ENCODE results near the gene SNHG17. TPM values are rescaled to one million over a fixed set of nuclear protein-coding genes. Genes with fewer than 3 reads are reported as not detected.

The SNHG17 gene
- total and polyA plus RNA-seq, 2 of the 4 experiments (the other 2 are of a cell fraction) = 5.4 to 38.2 TPM

DNA sequence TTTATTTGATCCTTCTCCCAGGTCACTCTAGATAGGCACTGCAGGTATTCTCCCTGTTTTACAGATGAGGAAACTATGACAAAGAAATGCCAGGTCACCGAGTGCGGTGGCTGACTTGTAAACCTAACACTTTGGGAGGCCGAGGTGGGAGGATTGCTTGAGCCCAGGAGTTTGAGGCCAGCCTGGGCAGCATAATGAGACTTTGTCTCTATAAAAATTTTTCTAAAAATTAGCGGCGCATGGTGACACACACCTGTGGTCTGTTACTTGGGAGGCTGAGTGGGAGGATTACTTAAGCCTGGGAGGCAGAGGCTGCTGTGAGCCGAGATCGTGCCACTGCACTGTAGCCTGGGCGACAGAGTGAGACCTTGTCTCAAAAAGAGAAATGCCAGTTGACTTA lies 42.6 kb upstream of the SNHG17 start:
- H3K4me2 ChIP-seq (ENCODE audit: low read depth, low read length) = no peak overlapping the region
- intact Hi-C loops (cut with micrococcal nuclease) = no loop called here
- no peak overlapping the region for H3K4ac ChIP-seq (ENCODE audit: low read depth, low read length)
- no peak for DNase-seq
- H3K79me1 ChIP-seq (ENCODE audit: low read depth in 1 of 2, low read length in 2 of 2) = peaks cover 34 to 71% of the 10 kb centered on the region in 2 experiments
- H3K4me1 ChIP-seq (ENCODE audit: control insufficient read depth, insufficient read depth, low read length) = peaks cover 2% of the 10 kb centered on the region
- H3K27me3 ChIP-seq (ENCODE audit: control insufficient read depth, insufficient read depth, low read length) = no peaks in the 10 kb centered on the region
- no peak overlapping the region for H2AK9ac ChIP-seq (replicated peaks; ENCODE audit: low read depth, low read length, poor library complexity)
- H3K18ac ChIP-seq (ENCODE audit: low read depth, low read length) = no peak overlapping the region
- no peak overlapping the region for H2BK20ac ChIP-seq (ENCODE audit: low read depth, low read length)
- H2AK5ac ChIP-seq (ENCODE audit: low read depth, low read length) = no peak overlapping the region
- CTCF ChIA-PET = interaction anchor here (1.6 kb wide), 1 partner anchor 42 kb away, joined by 5 read pairs; the partner anchor contains the start of gene SNHG17
- POLR2A ChIA-PET (ENCODE audit: unreplicated experiment) = no interaction called here
- no peak overlapping the region for H4K8ac ChIP-seq (ENCODE audit: low read depth in 2 of 2, low read length in 2 of 2)
- H3K9me1 ChIP-seq (ENCODE audit: insufficient read depth, low read length) = no peaks in the 10 kb centered on the region; the same call in 1 of the 2 replicates
- H3K27ac ChIP-seq (ENCODE audit: insufficient read depth, low read length) = no peak overlapping the region
- H2AFZ ChIP-seq (replicated peaks; ENCODE audit: low read length, poor library complexity) = no peak overlapping the region
- no peak overlapping the region for H3K23ac ChIP-seq (ENCODE audit: low read depth, low read length)
- no peak overlapping the region for H3K56ac ChIP-seq (ENCODE audit: extremely low read depth, insufficient read depth, low read length)
- no peak overlapping the region for H2BK15ac ChIP-seq (ENCODE audit: low read depth, low read length)
- H3K9me3 ChIP-seq (ENCODE audit: control insufficient read depth, insufficient read depth, low read length) = no peaks in the 10 kb centered on the region
- dilution Hi-C loops (cut with HindIII; ENCODE audit: low sequenced_read_pairs, unreplicated experiment) = no loop called here
- BruUV-seq (replicated peaks) = no TSS peak
- no peak overlapping the region for H4K91ac ChIP-seq (ENCODE audit: insufficient read depth, low read depth, low read length)
- peaks cover 63% of the 10 kb centered on the region for H4K20me1 ChIP-seq (ENCODE audit: insufficient read depth, low read length)
- no peak overlapping the region for H3K9ac ChIP-seq (ENCODE audit: low read depth, low read length)
- no peak overlapping the region for H4K5ac ChIP-seq (ENCODE audit: low read depth, low read length)
- H3K4me3 ChIP-seq (ENCODE audit: insufficient read depth, low read depth, low read length) = no peak overlapping the region
- H3K14ac ChIP-seq (replicated peaks; ENCODE audit: low read depth, low read length) = no peak overlapping the region
- H2BK5ac ChIP-seq (ENCODE audit: low read depth, low read length, poor library complexity, severe bottlenecking) = no peak overlapping the region
- no peak for TF ChIP-seq BHLHE40 (IDR thresholded peaks at IDR 0.05; ENCODE audit: low read depth, low read length)
- TF ChIP-seq MAZ (IDR thresholded peaks at IDR 0.05; ENCODE audit: borderline replicate concordance, low read depth, low read length) = no peak
- TF ChIP-seq FOS (IDR thresholded peaks at IDR 0.05; ENCODE audit: low read depth, low read length) = no peak
- no peak for TF ChIP-seq RFX5 (IDR thresholded peaks at IDR 0.05; ENCODE audit: low read depth, low read length)
- TF ChIP-seq CEBPB (IDR thresholded peaks at IDR 0.05; ENCODE audit: low read depth, low read length) = no peak
- TF ChIP-seq MAFK (IDR thresholded peaks at IDR 0.05; ENCODE audit: low read depth, low read length) = no peak
- TF ChIP-seq RAD21 (IDR thresholded peaks at IDR 0.05; ENCODE audit: low read length) = no peak
- TF ChIP-seq NFE2L2 (IDR thresholded peaks at IDR 0.05; ENCODE audit: low read depth, low read length) = no peak
- TF ChIP-seq, protein P1, sequence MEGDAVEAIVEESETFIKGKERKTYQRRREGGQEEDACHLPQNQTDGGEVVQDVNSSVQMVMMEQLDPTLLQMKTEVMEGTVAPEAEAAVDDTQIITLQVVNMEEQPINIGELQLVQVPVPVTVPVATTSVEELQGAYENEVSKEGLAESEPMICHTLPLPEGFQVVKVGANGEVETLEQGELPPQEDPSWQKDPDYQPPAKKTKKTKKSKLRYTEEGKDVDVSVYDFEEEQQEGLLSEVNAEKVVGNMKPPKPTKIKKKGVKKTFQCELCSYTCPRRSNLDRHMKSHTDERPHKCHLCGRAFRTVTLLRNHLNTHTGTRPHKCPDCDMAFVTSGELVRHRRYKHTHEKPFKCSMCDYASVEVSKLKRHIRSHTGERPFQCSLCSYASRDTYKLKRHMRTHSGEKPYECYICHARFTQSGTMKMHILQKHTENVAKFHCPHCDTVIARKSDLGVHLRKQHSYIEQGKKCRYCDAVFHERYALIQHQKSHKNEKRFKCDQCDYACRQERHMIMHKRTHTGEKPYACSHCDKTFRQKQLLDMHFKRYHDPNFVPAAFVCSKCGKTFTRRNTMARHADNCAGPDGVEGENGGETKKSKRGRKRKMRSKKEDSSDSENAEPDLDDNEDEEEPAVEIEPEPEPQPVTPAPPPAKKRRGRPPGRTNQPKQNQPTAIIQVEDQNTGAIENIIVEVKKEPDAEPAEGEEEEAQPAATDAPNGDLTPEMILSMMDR (conservative IDR thresholded peaks at IDR 0.05; ENCODE audit: low read depth, low read length) = no peak
- TF ChIP-seq, protein P2, sequence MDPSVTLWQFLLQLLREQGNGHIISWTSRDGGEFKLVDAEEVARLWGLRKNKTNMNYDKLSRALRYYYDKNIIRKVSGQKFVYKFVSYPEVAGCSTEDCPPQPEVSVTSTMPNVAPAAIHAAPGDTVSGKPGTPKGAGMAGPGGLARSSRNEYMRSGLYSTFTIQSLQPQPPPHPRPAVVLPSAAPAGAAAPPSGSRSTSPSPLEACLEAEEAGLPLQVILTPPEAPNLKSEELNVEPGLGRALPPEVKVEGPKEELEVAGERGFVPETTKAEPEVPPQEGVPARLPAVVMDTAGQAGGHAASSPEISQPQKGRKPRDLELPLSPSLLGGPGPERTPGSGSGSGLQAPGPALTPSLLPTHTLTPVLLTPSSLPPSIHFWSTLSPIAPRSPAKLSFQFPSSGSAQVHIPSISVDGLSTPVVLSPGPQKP (IDR thresholded peaks at IDR 0.05; ENCODE audit: borderline replicate concordance, low read depth, low read length) = no peak
- TF ChIP-seq MXI1 (IDR thresholded peaks at IDR 0.05; ENCODE audit: borderline replicate concordance, low read depth, low read length) = no peak
- in situ Hi-C loops (cut with MboI; ENCODE audit: low sequenced_read_pairs) = loop anchor here (10.0 kb wide), 1 partner anchor 57 kb away; no protein-coding TSS in a partner anchor
- peaks cover 4% of the 10 kb centered on the region; the same call in 1 of the 2 replicates for H3K36me3 ChIP-seq (ENCODE audit: control insufficient read depth, insufficient read depth, low read length)
- WGBS, 2 experiments (ENCODE audit: extremely low coverage in 2 of 2, insufficient read length in 1 of 2) = 90% methylated on average over 2 of the region's 8 CpGs; no CpG with 5 or more reads in 1 of the 2 experiments
- H2BK120ac ChIP-seq (ENCODE audit: low read depth, low read length) = no peak overlapping the region
- ATAC-seq (ENCODE audit: low read depth) = no peak
